ENCODE results near the gene IQCK.

Gene IQCK

GRCh38 chr16:19681637-19682036 lies 36.4 kb upstream of the IQCK start:
- no peak for DNase-seq (ENCODE audit: low read depth)
- TF ChIP-seq CTCF (IDR thresholded peaks at IDR 0.05; ENCODE audit: control insufficient read depth, insufficient read depth, low read depth, low read length, missing control alignments) = no peak
- H3K4me3 ChIP-seq (ENCODE audit: control insufficient read depth, low read depth, low read length) = no peak overlapping the region

GRCh38 chr16:19683453-19684236 lies 34.4 kb upstream of the IQCK start:
- DNase-seq (ENCODE audit: low read depth) = no peak
- no peak for TF ChIP-seq CTCF (IDR thresholded peaks at IDR 0.05; ENCODE audit: control insufficient read depth, insufficient read depth, low read depth, low read length, missing control alignments)
- no peak overlapping the region for H3K4me3 ChIP-seq (ENCODE audit: control insufficient read depth, low read depth, low read length)

GRCh38 chr16:19685176-19685575 lies 32.9 kb upstream of the IQCK start:
- no peak overlapping the region for H3K4me3 ChIP-seq (ENCODE audit: control insufficient read depth, low read depth, low read length)
- no peak for TF ChIP-seq CTCF (IDR thresholded peaks at IDR 0.05; ENCODE audit: control insufficient read depth, insufficient read depth, low read depth, low read length, missing control alignments)
- no peak for DNase-seq (ENCODE audit: low read depth)

GRCh38 chr16:19687279-19687678 lies 30.8 kb upstream of the IQCK start:
- TF ChIP-seq CTCF (IDR thresholded peaks at IDR 0.05; ENCODE audit: control insufficient read depth, insufficient read depth, low read depth, low read length, missing control alignments) = no peak
- H3K4me3 ChIP-seq (ENCODE audit: control insufficient read depth, low read depth, low read length) = no peak overlapping the region
- DNase-seq (ENCODE audit: low read depth) = no peak

GRCh38 chr16:19688396-19689024 lies 29.6 kb upstream of the IQCK start:
- DNase-seq (ENCODE audit: low read depth) = no peak
- TF ChIP-seq CTCF (IDR thresholded peaks at IDR 0.05; ENCODE audit: control insufficient read depth, insufficient read depth, low read depth, low read length, missing control alignments) = no peak
- no peak overlapping the region for H3K4me3 ChIP-seq (ENCODE audit: control insufficient read depth, low read depth, low read length)

- no peak for DNase-seq (ENCODE audit: low read depth)
- no peak overlapping the region for H3K4me3 ChIP-seq (ENCODE audit: control insufficient read depth, low read depth, low read length)
- no peak for TF ChIP-seq CTCF (IDR thresholded peaks at IDR 0.05; ENCODE audit: control insufficient read depth, insufficient read depth, low read depth, low read length, missing control alignments)
Measured at GRCh38 chr16:19689342-19689741, 28.7 kb upstream of the IQCK start.

Measured in AG09309 (cell line).